Stimulated activated CD8-positive, alpha-beta memory T cell treated with anti-CD3 and anti-CD28 coated beads, Interleukin-4, amount 100 ng/mL, for 24 hours (primary cell): ENCODE measurements around the gene SPRING1.

Experiments
- DNase-seq: peaks from one replicate; pipeline ENCODE4 v3.0.0-alpha.2; 2020; ENCODE audit warnings: low read depth

Gene SPRING1

DNA sequence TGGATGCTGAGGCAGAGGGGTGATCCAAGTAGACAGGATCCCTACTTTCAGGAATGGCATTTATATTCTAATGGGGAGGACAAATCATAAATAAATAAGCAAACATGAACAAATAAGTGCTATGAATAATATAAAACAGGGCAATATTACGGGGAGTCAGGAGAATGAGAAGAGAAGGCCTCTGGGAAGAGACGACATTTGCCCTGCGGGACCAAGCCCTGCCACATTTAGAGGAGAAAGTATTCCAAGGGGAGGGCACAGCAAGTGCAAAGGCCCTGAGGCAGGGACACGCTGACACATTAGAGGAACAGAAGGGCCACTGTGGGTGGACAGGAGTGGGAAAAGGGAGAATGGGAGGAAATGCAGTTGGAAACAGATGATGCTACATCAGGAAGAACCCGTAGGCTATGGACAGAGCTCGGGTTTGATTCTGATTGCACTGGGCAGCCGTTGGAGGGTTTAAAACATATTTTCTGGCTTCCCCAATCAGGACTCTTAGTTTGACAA lies 1.6 kb upstream of the SPRING1 start:
- DNase-seq = no peak

GRCh38 chr12:116736962-116737773 lies 701 bp downstream of the SPRING1 start:
- no peak for DNase-seq

- no peak for DNase-seq
Measured at GRCh38 chr12:116735951-116736599, 1.8 kb downstream of the SPRING1 start.

DNA sequence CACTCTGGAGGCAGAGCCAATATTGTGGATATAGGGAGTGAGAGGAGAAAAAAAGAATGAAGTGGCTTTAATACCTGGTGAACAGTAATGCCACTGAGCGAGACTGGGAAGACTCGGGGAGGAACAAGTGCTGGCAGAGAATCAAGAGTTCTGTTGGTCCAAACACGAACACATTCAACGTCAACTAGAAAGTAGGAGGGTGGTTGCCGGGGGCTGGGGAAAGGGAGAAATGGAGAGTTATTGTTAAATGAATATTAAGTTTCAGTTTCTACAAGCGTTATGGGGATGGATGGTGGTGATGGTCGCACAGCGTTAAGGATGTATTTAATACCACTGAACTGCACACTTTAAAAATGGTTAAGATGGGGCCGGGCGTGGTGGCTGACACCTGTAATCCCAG lies 2.8 kb downstream of the SPRING1 start:
- no peak for DNase-seq

GRCh38 chr12:116734156-116734768 lies 3.6 kb downstream of the SPRING1 start:
- DNase-seq = no peak

DNA sequence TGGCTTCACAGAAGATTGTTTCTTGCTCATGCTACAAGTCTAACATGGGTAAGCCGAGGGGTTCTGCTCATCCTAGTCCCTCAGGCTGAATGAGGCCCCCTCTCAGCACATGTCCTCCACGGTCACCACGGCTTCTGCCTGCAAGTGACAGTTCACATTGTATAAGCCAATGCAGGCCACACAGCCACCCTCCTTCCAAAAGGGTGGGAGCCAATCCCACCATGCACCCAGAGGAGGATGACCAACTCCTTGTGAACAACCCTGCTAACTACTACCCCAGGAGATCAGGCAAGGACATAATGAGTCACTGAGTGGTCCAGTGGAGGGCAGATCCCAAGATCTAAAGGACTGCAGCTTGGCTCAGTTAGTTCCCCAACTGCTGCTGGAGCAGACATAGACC lies 6.1 kb downstream of the SPRING1 start:
- DNase-seq = no peak

- DNase-seq = no peak
Measured at GRCh38 chr12:116727891-116728290, 10.0 kb downstream of the SPRING1 start.

DNA sequence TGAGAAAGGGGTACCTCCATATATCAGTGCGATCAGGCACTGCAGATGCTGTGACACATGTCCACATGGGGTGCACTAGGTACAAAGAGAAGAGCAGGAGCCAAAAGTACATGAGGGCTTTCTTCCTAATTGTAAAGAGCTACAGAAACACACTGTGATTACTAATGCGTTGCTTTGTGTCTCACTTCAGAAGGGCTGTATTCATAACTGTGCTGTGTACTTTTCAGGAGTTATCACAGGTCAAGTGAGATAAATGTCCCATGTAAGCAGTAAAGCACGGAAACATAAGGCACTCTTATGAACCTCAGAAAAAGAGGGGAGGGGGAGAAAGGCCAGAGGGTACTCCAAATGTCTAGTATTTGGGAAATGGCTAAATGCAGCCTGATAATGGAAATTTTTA lies 10.6 kb downstream of the SPRING1 start:
- DNase-seq = no peak

- no peak for DNase-seq
Measured at GRCh38 chr12:116726694-116727093, 11.2 kb downstream of the SPRING1 start.

GRCh38 chr12:116722245-116722644 lies 15.6 kb downstream of the SPRING1 start:
- no peak for DNase-seq

GRCh38 chr12:116719731-116720528 lies 17.9 kb downstream of the SPRING1 start:
- no peak for DNase-seq

- no peak for DNase-seq
Measured at GRCh38 chr12:116718655-116719454, 19.0 kb downstream of the SPRING1 start.

DNA sequence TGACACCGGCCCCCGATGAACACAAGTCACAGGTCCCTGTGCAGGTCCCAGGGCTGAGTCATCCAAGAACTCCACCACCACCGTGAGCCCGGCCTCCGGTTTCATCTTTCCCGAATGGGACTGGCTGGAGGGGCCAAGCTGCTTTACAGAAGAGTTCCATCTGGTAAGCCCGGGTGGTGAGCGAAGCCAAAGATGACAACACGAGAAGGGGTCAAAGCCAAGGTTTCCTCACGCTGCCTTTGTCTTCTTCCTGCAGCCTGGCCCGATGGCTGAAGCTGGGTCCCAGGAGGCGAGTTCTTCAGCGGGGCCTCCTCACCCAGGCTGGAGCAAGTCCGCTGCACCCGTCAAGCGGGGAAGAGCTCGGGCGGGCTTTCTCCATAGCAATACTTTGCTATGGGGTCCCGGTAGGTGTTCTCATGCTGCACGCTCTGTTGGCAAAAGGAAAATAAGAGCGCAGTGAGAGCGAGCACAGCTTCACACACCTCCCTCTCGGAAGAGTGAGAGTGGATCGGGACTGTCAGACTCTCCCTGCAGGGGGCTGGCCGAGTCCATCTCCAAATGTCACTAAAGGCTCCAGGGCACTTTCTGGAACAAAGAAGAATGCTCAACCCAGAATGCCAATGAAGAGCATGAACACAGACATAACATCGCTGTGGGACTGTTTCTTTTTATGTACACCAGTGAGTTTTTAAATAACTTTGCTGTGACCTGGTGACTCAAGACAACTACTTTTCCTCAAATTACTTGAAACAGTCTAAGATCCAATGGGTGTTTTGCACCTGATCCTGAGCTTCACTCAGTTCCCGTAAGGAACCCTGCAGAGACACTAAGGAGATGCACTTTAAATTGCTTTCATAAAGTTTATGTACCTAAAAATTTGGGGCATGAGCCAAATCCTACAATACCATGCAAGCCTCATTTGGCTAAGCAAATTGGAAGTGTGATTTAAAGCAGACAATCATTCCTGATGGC lies 20.1 kb downstream of the SPRING1 start:
- DNase-seq = no peak

DNA sequence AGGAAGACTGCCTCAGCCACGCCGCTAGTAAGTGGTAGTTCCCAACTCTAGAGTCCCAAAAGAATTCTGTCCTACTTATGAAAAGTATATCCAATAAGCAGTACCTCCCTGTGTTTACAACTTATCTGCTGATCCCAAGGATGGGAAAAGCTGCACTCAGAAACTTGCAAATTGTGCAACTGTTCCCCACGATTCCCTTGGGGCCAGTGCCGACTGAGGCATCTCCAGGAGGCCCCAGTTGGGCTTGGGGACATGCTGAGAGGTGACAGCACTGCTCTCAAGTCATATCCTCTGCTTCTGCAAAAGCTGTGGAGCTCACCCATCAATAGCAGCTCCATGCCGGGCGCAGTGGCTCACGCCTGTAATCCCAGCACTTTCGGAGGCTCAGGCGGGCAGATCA lies 23.7 kb downstream of the SPRING1 start:
- no peak for DNase-seq

GRCh38 chr12:116713527-116713926 lies 24.3 kb downstream of the SPRING1 start:
- no peak for DNase-seq

- DNase-seq = no peak
Measured at GRCh38 chr12:116712458-116713303, 25.2 kb downstream of the SPRING1 start.

DNA sequence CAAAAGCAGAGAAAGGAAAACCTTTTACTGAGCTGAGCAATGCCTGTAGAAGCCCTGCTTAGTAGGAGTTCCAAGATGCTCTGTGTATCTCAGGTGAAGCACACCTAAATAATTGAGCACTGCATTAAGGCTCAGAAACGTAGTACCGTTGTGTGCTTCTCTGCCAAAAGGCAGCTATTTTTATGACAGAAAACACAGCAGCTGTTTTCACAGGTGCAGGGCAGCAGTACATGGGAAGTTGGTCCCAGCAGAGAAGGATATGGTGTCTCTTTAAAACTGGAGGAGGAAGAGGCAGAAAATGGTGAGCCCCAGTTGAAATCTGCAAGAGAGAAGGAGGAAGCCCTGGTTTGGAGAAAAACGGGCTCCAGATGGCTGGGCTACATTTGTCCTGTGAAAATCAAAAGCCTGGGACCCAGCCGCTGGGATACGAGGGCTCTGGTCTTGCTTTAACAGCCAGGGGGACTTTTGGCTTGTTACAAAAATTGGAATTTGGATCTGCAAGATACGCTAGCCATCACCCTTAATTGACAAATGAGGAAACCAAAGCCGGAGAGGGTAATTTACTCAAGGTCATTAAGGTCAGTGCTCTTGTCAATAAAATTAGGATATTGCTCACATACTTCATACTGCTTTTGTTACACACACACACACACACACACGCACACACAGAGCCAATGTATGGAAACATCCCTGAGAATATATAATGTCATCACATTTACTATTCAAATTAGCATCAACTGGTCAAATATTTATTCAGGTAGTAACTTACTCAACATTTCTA lies 27.3 kb downstream of the SPRING1 start:
- DNase-seq = no peak

DNA sequence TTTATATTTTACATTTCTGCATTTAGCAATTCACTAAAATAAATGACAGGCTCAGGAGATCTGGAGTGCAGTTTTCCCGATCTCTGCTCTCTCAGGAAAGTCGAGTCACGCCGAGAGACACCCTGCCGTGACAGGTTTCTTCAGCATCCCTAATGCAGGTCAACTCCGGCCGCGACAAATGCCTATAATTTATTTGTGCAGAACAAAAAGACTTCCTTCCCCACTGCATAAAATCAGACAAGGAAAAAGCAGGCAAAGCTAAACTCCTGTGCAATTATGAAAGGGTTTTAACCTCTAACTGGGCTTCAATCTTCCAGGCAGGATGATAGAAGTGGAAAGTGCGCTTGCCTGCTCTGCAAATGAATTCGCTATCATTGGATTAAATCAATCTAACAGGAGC lies 28.1 kb downstream of the SPRING1 start:
- no peak for DNase-seq
